Cardiac fibroblast (primary cell): ENCODE results near the gene MARVELD3.
"Not testable (repeated sequence)": the region's sequence is repeated elsewhere in the genome, so short reads cannot be mapped to it uniquely, and the experiment has no call there.

ENCODE experiments used
- DNase-seq, 2 donors: peaks; one replicate each; pipeline versions ENCODE4 v3.0.0 to v3.0.0-alpha.2; 2010; ENCODE audit warnings: low read depth in 2 of 2
- H3K4me3 ChIP-seq, 2 donors: replicated peaks in 1 of 2; 1 replicate in 1 of 2; 2 replicates in 1 of 2; pipeline ENCODE4 v1.5.1; 2011; ENCODE audit warnings: low read depth in 2 of 2, low read length in 2 of 2, mild to moderate bottlenecking in 2 of 2, moderate library complexity in 1 of 2
- CTCF ChIP-seq: IDR thresholded peaks from one replicate; pipeline ENCODE4 v1.5.1; 2011; ENCODE audit warnings: low read depth, mild to moderate bottlenecking, low read length, inconsistent platforms

MARVELD3 gene

GRCh38 chr16:71672125-71672524, 46.1 kb downstream of the MARVELD3 start:
- H3K4me3 ChIP-seq = no peak overlapping the region
- no peak for DNase-seq
- no peak for TF ChIP-seq CTCF

GRCh38 chr16:71672803-71673581, 47.0 kb downstream of the MARVELD3 start:
- TF ChIP-seq CTCF = no peak
- DNase-seq = no peak
- H3K4me3 ChIP-seq = no peak overlapping the region

- no peak overlapping the region for H3K4me3 ChIP-seq
- no peak for DNase-seq
- TF ChIP-seq CTCF = no peak
These were observed 47.6 kb downstream of the MARVELD3 start for GRCh38 chr16:71673582-71673973.

GRCh38 chr16:71674229-71674628, 48.2 kb downstream of the MARVELD3 start:
- DNase-seq = no peak
- H3K4me3 ChIP-seq = no peak overlapping the region
- no peak for TF ChIP-seq CTCF

- no peak for TF ChIP-seq CTCF
- no peak for DNase-seq
These were observed 49.4 kb downstream of the MARVELD3 start for GRCh38 chr16:71675380-71675779.

GRCh38 chr16:71676236-71676635, 50.3 kb downstream of the MARVELD3 start:
- no peak overlapping the region for H3K4me3 ChIP-seq
- no peak for TF ChIP-seq CTCF
- DNase-seq = no peak

More at GRCh38 chr16:71675380-71675779, 49.4 kb downstream of the MARVELD3 start:
- H3K4me3 ChIP-seq = no peak overlapping the region

GRCh38 chr16:71681360-71681759, 55.4 kb downstream of the MARVELD3 start:
- no peak for TF ChIP-seq CTCF
- no peak for DNase-seq
- H3K4me3 ChIP-seq = no peak overlapping the region

GRCh38 chr16:71684280-71684679, 58.3 kb downstream of the MARVELD3 start:
- not testable (repeated sequence) for H3K4me3 ChIP-seq, DNase-seq
